Putamen (tissue), 1 donor: ENCODE results near the gene GBA2.
A peak's percentile ranks its signal among the peaks of the same experiment; 100 is the strongest.

ENCODE experiments used
- DNase-seq: peaks from one replicate; pipeline ENCODE4 v3.0.0-alpha.2; 2016; ENCODE audit warnings: low spot score

Gene GBA2

GRCh38 chr9:35714579-35715252, 34.3 kb downstream of the GBA2 start:
- peak; percentile 66 for DNase-seq

- no peak for DNase-seq
Observed at GRCh38 chr9:35714123-35714522, 34.9 kb downstream of the GBA2 start.

GRCh38 chr9:35713578-35713977, 35.5 kb downstream of the GBA2 start:
- DNase-seq = no peak

GRCh38 chr9:35712762-35713400, 36.1 kb downstream of the GBA2 start:
- no peak for DNase-seq

GRCh38 chr9:35711501-35712428, 37.3 kb downstream of the GBA2 start:
- DNase-seq = no peak

GRCh38 chr9:35710818-35711500, 38.1 kb downstream of the GBA2 start:
- no peak for DNase-seq

- DNase-seq = no peak
Observed at GRCh38 chr9:35708146-35708545, 40.9 kb downstream of the GBA2 start.

- DNase-seq = no peak
Observed at GRCh38 chr9:35706951-35707350, 42.1 kb downstream of the GBA2 start.

- DNase-seq = no peak
Observed at GRCh38 chr9:35705836-35706430, 43.1 kb downstream of the GBA2 start.

- no peak for DNase-seq
Observed at GRCh38 chr9:35705372-35705771, 43.7 kb downstream of the GBA2 start.

GRCh38 chr9:35703906-35704672, 44.9 kb downstream of the GBA2 start:
- DNase-seq = no peak

- no peak for DNase-seq
Observed at GRCh38 chr9:35702696-35703095, 46.3 kb downstream of the GBA2 start.

GRCh38 chr9:35700942-35701341, 48.1 kb downstream of the GBA2 start:
- no peak for DNase-seq

- no peak for DNase-seq
Observed at GRCh38 chr9:35700031-35700430, 49.0 kb downstream of the GBA2 start.

- DNase-seq = no peak
Observed at GRCh38 chr9:35698231-35698630, 50.8 kb downstream of the GBA2 start.

- no peak for DNase-seq
Observed at GRCh38 chr9:35697486-35697885, 51.5 kb downstream of the GBA2 start.

- peak; percentile 27 for DNase-seq
Observed at GRCh38 chr9:35696520-35697215, 52.4 kb downstream of the GBA2 start.

GRCh38 chr9:35695943-35696401, 53.1 kb downstream of the GBA2 start:
- DNase-seq = no peak

GRCh38 chr9:35691757-35692301, 57.2 kb downstream of the GBA2 start:
- no peak for DNase-seq

GRCh38 chr9:35691334-35691650, 57.7 kb downstream of the GBA2 start:
- no peak for DNase-seq
